ENCODE measurements around the gene PCOLCE2. TPM values are rescaled to one million over a fixed set of nuclear protein-coding genes. Genes with fewer than 3 reads are reported as not detected.
"Not testable (repeated sequence)": the region's sequence is repeated elsewhere in the genome, so short reads cannot be mapped to it uniquely, and the experiment has no call there.

Gene PCOLCE2
- total RNA-seq, 2 donors from 2014 or later: not detected

- H3K9me3 Mint-ChIP-seq; H3K27ac Mint-ChIP-seq; ATAC-seq; H3K36me3 Mint-ChIP-seq; DNase-seq (ENCODE audit: low spot score in 2 of 2): not testable (repeated sequence)
These were observed 5.3 kb downstream of the PCOLCE2 start for GRCh38 chr3:142883534-142883933.

- Mint-ChIP-seq H3K36me3 (no peaks in the 10 kb centered on the region), H3K9me3 (no peaks in the 10 kb centered on the region), H3K27ac (no peak overlapping the region)
- ATAC-seq (no peak), DNase-seq (ENCODE audit: low spot score in 2 of 2) (no peak)
These were observed 7.2 kb downstream of the PCOLCE2 start for GRCh38 chr3:142881445-142882224.

GRCh38 chr3:142878649-142879300, 10.1 kb downstream of the PCOLCE2 start:
- Mint-ChIP-seq H3K9me3 (no peaks in the 10 kb centered on the region), H3K27ac (no peak overlapping the region), H3K36me3 (no peaks in the 10 kb centered on the region)
- DNase-seq (ENCODE audit: low spot score in 2 of 2): no peak
- no peak for ATAC-seq

GRCh38 chr3:142876417-142876816, 12.5 kb downstream of the PCOLCE2 start:
- H3K36me3 Mint-ChIP-seq: no peaks in the 10 kb centered on the region
- no peak overlapping the region for H3K27ac Mint-ChIP-seq
- DNase-seq (ENCODE audit: low spot score in 2 of 2) (no peak), ATAC-seq (no peak)
- no peaks in the 10 kb centered on the region for H3K9me3 Mint-ChIP-seq

GRCh38 chr3:142875583-142876207, 13.2 kb downstream of the PCOLCE2 start:
- peak; percentile 71 to 79 for ATAC-seq
- no peaks in the 10 kb centered on the region for H3K9me3 Mint-ChIP-seq
- no peaks in the 10 kb centered on the region for H3K36me3 Mint-ChIP-seq
- peak overlapping the region in 1 of 2 donors; percentile 10 for H3K27ac Mint-ChIP-seq
- no peak for DNase-seq (ENCODE audit: low spot score in 2 of 2)

- no peaks in the 10 kb centered on the region for H3K36me3 Mint-ChIP-seq
- ATAC-seq: no peak
- no peaks in the 10 kb centered on the region for H3K9me3 Mint-ChIP-seq
- H3K27ac Mint-ChIP-seq: no peak overlapping the region
- no peak for DNase-seq (ENCODE audit: low spot score in 2 of 2)
These were observed 13.8 kb downstream of the PCOLCE2 start for GRCh38 chr3:142875099-142875498.

GRCh38 chr3:142868382-142868781, 20.5 kb downstream of the PCOLCE2 start:
- not testable (repeated sequence) for DNase-seq (ENCODE audit: low spot score in 2 of 2); H3K9me3 Mint-ChIP-seq; H3K27ac Mint-ChIP-seq; H3K36me3 Mint-ChIP-seq; ATAC-seq

GRCh38 chr3:142866841-142867631, 21.8 kb downstream of the PCOLCE2 start:
- H3K9me3 Mint-ChIP-seq: no peaks in the 10 kb centered on the region
- no peak overlapping the region for H3K27ac Mint-ChIP-seq
- no peaks in the 10 kb centered on the region for H3K36me3 Mint-ChIP-seq
- DNase-seq (ENCODE audit: low spot score in 2 of 2): no peak
- no peak for ATAC-seq

- Mint-ChIP-seq H3K27ac (no peak overlapping the region), H3K36me3 (no peaks in the 10 kb centered on the region), H3K9me3 (no peaks in the 10 kb centered on the region)
- peak; percentile 37 to 65 for ATAC-seq
- no peak for DNase-seq (ENCODE audit: low spot score in 2 of 2)
These were observed 24.7 kb downstream of the PCOLCE2 start for GRCh38 chr3:142863930-142864920.

GRCh38 chr3:142863010-142863817, 25.7 kb downstream of the PCOLCE2 start:
- DNase-seq (ENCODE audit: low spot score in 2 of 2) (no peak), ATAC-seq (peak; percentile 60 to 66)
- no peaks in the 10 kb centered on the region for H3K36me3 Mint-ChIP-seq
- H3K27ac Mint-ChIP-seq: no peak overlapping the region
- no peaks in the 10 kb centered on the region for H3K9me3 Mint-ChIP-seq

GRCh38 chr3:142861926-142862325, 27.0 kb downstream of the PCOLCE2 start:
- ATAC-seq (no peak), DNase-seq (ENCODE audit: low spot score in 2 of 2) (no peak)
- Mint-ChIP-seq H3K36me3 (no peaks in the 10 kb centered on the region), H3K27ac (no peak overlapping the region), H3K9me3 (no peaks in the 10 kb centered on the region)

- no peaks in the 10 kb centered on the region for H3K9me3 Mint-ChIP-seq
These were observed 30.8 kb downstream of the PCOLCE2 start for GRCh38 chr3:142858043-142858442.

GRCh38 chr3:142857056-142857455, 31.8 kb downstream of the PCOLCE2 start:
- no peaks in the 10 kb centered on the region for H3K36me3 Mint-ChIP-seq
- no peak overlapping the region for H3K27ac Mint-ChIP-seq
- H3K9me3 Mint-ChIP-seq: no peaks in the 10 kb centered on the region
- ATAC-seq (no peak), DNase-seq (ENCODE audit: low spot score in 2 of 2) (no peak)

More at GRCh38 chr3:142858043-142858442, 30.8 kb downstream of the PCOLCE2 start:
- Mint-ChIP-seq H3K27ac (no peak overlapping the region), H3K36me3 (no peaks in the 10 kb centered on the region)
- DNase-seq (ENCODE audit: low spot score in 2 of 2): no peak
- no peak for ATAC-seq

GRCh38 chr3:142853270-142854168, 35.4 kb downstream of the PCOLCE2 start:
- no peaks in the 10 kb centered on the region for H3K9me3 Mint-ChIP-seq
- DNase-seq (ENCODE audit: low spot score in 2 of 2) (no peak), ATAC-seq (no peak)
- no peak overlapping the region for H3K27ac Mint-ChIP-seq
- H3K36me3 Mint-ChIP-seq: no peaks in the 10 kb centered on the region

All from activated naive CD4-positive, alpha-beta T cell treated with anti-CD3 and anti-CD28 coated beads, Interleukin-2, amount 50 U/mL, for 72 hours (primary cell).